GM18951 (cell line): ENCODE results near the gene RPL10A.

Experiments used
- POLR2A ChIP-seq: IDR thresholded peaks from 4 replicates; pipeline ENCODE4 v1.6.1; 2011; ENCODE audit warnings: mild to moderate bottlenecking; ENCODE audit not compliant: insufficient read length, insufficient read depth; ENCODE audit errors: extremely low read depth
- in situ Hi-C: fragments of 300-500 bp; cut with MboI; formaldehyde crosslinking; loops from one replicate; pipeline ENCODE4 v1.12.0; 2022; ENCODE audit warnings: low sequenced_read_pairs, mixed read lengths, inconsistent platforms; ENCODE audit not compliant: unreplicated experiment

Gene RPL10A

DNA sequence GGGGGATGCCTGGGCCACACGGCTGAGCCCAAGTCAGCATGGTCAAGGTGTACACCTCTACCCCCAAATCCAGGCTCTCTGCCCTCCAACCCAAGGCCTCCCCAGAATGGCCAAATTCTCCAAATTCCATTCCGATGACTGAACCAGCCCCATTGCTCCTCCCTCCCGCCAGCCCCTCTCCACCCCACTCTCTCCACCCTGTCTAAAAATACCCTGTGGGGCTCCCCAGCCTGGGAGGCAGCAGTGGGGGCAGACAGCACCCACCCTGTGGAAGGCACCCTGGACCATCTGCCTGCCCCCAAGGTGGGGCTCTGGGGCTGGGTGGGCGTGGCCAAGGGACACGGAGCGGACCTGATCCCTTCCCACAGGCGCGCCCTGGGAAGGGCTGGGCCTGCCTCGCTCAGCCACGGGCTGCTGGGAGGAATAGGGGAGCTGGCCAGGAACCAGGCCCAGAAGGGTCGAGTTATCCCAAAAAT is 17.2 kb downstream of the RPL10A start:
- in situ Hi-C loops = no loop called here
- no peak for TF ChIP-seq POLR2A

GRCh38 chr6:35486005-35486925 is 18.1 kb downstream of the RPL10A start:
- TF ChIP-seq POLR2A = no peak
- in situ Hi-C loops = no loop called here

- TF ChIP-seq POLR2A = no peak
- in situ Hi-C loops = no loop called here
These were observed 19.7 kb downstream of the RPL10A start for GRCh38 chr6:35487658-35488516.

GRCh38 chr6:35488517-35488862 is 20.3 kb downstream of the RPL10A start:
- no peak for TF ChIP-seq POLR2A
- in situ Hi-C loops = no loop called here

- TF ChIP-seq POLR2A = no peak
- in situ Hi-C loops = no loop called here
These were observed 20.9 kb downstream of the RPL10A start for GRCh38 chr6:35489066-35489465.

- in situ Hi-C loops = no loop called here
- TF ChIP-seq POLR2A = no peak
These were observed 22.0 kb downstream of the RPL10A start for GRCh38 chr6:35489995-35490791.

DNA sequence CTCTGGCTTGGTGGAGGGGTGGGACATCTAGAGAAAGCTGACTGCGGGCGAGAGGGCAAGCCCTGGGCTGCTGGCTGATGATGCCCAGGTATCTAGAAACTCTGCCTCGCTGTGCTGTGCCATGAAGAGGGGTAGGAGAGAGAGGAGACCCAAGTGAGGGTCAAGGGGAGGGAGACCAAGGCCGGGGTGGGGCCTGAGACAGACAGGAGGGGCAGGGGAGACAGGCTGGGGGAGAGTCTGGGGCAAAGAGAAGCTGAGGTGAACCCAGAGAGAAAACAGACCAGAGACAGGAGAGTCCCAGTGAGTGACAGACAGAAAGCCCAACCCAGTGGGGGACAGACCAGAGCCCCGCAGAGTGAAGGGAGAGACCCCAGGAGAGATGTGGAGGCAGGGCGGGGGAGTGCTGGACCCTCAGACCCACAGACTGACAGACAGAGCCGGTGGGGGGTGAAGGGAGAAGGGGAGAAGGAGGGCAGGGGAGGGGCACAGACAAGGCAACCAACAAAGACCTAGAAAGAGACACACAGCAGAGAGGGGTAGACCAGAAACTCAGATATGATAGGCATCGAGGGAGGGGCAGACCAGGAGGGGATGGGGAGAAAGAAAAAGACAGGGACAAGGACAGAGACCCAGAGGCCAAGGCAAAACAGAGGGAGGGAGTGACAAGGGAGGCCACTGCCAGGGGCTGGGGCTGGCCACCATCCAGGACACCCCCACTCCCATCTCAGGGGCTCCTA is 22.8 kb downstream of the RPL10A start:
- in situ Hi-C loops = no loop called here
- TF ChIP-seq POLR2A = no peak

- TF ChIP-seq POLR2A = no peak
- in situ Hi-C loops = no loop called here
These were observed 23.5 kb downstream of the RPL10A start for GRCh38 chr6:35491558-35492257.

GRCh38 chr6:35492258-35492973 is 24.2 kb downstream of the RPL10A start:
- TF ChIP-seq POLR2A = no peak
- in situ Hi-C loops = no loop called here

GRCh38 chr6:35492974-35493284 is 24.7 kb downstream of the RPL10A start:
- in situ Hi-C loops = no loop called here
- TF ChIP-seq POLR2A = no peak

DNA sequence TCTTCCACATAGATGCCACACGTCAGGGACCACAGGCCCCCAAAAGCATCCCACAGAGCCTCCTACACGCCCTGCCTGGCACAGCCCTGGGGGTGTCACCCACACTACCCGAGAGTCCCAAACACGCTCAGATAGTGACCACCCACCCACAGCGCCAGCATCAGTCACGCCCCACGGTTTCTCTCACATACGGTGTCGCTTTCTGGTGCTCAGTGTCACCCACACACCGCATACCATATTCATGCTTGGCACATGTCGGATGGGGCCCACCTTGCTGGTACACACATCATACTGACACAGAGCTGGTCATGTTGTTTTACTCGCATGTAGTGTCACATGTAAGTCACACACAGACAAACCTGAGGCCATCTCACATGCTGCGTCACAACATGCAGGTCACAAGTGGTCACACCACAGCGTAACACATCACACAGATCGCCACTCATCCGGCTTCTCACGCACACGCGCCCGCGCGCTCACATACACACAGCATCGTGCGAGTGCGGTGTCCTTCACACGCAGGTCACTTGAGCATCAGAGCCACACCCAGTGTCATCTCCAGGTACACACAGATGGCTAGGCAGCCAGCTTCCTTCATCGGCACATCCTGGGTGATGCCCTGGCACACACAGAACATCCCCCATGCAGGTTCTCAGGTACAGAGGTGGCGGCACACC is 25.2 kb downstream of the RPL10A start:
- in situ Hi-C loops = no loop called here

More for the DNA sequence above, 25.2 kb downstream of the RPL10A start:
- no peak for TF ChIP-seq POLR2A
